ENCODE measurements around the gene ECHS1.

GRCh38 chr10:133355991-133356390 lies 17.2 kb downstream of the ECHS1 start:
- TF ChIP-seq, protein P1, sequence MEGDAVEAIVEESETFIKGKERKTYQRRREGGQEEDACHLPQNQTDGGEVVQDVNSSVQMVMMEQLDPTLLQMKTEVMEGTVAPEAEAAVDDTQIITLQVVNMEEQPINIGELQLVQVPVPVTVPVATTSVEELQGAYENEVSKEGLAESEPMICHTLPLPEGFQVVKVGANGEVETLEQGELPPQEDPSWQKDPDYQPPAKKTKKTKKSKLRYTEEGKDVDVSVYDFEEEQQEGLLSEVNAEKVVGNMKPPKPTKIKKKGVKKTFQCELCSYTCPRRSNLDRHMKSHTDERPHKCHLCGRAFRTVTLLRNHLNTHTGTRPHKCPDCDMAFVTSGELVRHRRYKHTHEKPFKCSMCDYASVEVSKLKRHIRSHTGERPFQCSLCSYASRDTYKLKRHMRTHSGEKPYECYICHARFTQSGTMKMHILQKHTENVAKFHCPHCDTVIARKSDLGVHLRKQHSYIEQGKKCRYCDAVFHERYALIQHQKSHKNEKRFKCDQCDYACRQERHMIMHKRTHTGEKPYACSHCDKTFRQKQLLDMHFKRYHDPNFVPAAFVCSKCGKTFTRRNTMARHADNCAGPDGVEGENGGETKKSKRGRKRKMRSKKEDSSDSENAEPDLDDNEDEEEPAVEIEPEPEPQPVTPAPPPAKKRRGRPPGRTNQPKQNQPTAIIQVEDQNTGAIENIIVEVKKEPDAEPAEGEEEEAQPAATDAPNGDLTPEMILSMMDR (IDR thresholded peaks at IDR 0.05), result no peak
- TF ChIP-seq EZH2 (IDR thresholded peaks at IDR 0.05), result no peak
- no peak for TF ChIP-seq EZH2phosphoT487 (IDR thresholded peaks at IDR 0.05)
